HG03159 (cell line): ENCODE measurements around the gene CLK4.

Experiments
- ATAC-seq: cut with Tn5 transposase; IDR thresholded peaks from one replicate; pipeline ENCODE4 v1.9.1; 2021; ENCODE audit warnings: mild to moderate bottlenecking, moderate library complexity; ENCODE audit not compliant: unreplicated experiment

The CLK4 gene

GRCh38 chr5:178626484-178627258, at the start of gene CLK4:
TSS of gene CLK4 (minus strand) at chr5:178627050. CDS start at chr5:178623416, 3,634 bp downstream.
- ATAC-seq: peak; percentile 81

GRCh38 chr5:178675922-178676321, 49.1 kb upstream of the CLK4 start:
- ATAC-seq: no peak

DNA sequence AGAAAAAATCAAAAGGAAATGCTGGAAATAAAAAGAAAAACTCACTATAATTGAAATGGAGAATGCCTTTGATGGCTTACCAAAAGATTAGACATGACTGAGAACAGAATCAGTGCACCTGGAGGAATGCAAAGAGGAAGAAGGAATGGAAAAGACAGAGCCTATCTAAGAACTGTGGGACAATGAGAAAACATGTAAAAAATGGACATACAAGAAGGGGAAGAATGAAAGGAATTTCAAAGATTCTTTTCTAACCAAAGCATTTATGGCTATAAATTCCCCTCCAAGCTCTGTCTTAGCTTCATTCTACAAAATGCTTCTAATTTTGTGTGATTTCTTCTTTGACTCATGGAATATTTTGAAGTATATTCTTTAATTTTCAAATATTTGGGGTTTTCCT, 47.5 kb upstream of the CLK4 start:
- ATAC-seq: no peak

GRCh38 chr5:178673801-178674295, 47.0 kb upstream of the CLK4 start:
- no peak for ATAC-seq

- no peak for ATAC-seq
Measured at GRCh38 chr5:178672630-178673029, 45.8 kb upstream of the CLK4 start.

- no peak for ATAC-seq
Measured at GRCh38 chr5:178671602-178672144, 44.8 kb upstream of the CLK4 start.

- no peak for ATAC-seq
Measured at GRCh38 chr5:178670351-178670885, 43.6 kb upstream of the CLK4 start.

DNA sequence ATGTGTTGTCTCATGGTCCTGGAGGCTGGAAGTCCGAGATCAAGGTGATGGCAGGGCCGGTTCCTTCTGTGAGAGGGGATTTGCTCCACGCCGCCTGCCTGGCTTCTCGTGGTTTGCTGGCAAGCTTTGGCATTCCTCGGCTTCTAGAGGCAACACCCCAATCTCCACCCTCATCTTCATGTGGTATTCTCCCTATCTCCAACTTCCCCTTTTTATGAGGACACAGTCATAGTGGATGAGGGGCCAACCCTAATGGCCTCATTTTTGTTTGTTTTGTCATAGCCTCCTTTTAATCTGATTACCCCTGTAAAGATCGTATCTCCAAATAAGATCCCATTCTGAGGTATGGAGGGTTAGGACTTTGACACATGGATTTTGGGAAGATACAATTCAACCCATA, 41.7 kb upstream of the CLK4 start:
- no peak for ATAC-seq

- ATAC-seq: no peak
Measured at GRCh38 chr5:178667688-178668087, 40.8 kb upstream of the CLK4 start.

DNA sequence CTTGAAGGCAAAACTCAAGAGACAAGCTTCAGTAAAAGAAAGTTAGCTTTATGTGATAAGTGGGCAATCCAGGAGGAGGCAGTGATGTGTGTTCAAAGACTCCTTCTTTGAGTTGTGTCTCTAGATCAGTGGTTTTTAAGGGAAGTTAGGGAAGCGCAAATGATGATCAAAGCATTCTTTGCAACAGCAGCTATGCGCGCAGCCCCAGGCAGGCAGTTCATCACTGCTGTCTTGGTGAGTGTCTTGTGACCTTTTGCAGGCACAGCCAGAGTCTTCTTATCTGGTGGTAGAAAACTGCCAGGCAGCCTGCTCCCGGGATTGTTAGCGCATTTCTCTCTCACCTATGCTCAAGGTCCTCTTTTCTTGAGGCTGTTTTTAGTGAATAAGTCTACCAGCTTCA, 40.3 kb upstream of the CLK4 start:
- no peak for ATAC-seq

DNA sequence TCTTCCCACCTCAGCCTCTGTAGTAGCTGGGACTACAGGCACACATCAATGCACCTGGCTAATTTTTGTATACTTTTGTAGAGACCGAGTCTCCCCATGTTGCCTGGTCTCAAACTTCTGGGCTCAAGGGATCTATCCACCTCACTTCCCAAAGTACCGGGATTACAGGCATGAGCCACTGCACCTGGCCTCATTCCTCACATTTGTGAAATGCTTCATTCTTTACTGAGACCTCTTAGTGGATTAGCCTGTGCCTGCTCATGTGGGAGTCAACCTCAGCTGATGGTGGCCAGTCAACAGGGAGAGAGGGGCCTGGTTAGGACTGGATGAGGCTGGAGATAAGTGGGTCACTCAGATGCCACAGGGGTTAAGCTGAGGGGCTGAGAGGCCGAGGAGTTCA, 37.3 kb upstream of the CLK4 start:
- no peak for ATAC-seq

DNA sequence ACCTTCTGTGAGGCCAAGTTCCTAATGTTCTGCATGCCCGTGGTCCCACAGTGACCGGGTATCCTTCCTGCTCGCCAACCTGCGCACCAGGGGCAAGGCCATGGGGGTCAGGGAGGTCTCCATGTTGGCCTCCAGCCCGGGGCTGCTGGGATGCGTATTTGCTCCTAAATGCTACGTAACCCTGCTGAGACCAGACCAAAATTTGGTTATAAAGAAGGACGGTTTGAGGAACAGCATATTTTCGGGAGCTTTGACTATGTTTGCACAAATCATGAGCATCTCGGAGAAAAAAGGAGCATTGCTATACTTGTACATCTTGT, 35.7 kb upstream of the CLK4 start:
- ATAC-seq: no peak

DNA sequence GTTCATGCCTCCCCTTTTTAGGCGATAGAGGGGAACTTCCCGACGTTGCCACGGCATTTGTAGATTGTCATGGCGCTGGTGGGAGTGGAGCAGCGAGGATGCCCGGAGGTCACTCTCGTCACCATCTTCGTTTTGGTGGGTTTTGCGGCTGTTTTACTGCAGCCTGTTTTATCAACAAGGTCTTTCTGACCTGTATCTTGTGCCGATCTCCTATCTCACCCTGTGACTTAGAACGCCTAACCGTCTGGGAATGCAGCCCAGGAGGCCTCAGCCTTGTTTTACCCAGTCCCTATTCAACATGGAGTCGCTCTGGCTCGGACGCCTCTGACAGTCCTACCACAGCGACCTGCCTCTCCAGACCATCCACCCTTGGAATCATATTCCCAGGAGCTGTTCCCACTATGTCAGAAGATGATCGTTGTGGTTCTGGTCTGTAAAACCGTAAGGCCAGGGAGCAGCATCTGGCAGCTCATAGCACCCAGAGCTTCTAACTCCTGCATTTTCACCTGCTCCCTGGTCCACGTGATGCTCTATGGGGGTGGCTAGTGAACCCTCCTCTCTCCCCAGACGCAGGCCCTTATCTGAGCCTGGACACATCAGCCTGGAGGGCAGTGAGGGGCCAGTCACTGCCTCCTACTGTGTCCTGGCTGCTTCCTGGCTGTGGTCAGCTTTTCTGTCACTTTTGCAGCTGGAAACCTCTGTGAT, 35.1 kb upstream of the CLK4 start:
- no peak for ATAC-seq

DNA sequence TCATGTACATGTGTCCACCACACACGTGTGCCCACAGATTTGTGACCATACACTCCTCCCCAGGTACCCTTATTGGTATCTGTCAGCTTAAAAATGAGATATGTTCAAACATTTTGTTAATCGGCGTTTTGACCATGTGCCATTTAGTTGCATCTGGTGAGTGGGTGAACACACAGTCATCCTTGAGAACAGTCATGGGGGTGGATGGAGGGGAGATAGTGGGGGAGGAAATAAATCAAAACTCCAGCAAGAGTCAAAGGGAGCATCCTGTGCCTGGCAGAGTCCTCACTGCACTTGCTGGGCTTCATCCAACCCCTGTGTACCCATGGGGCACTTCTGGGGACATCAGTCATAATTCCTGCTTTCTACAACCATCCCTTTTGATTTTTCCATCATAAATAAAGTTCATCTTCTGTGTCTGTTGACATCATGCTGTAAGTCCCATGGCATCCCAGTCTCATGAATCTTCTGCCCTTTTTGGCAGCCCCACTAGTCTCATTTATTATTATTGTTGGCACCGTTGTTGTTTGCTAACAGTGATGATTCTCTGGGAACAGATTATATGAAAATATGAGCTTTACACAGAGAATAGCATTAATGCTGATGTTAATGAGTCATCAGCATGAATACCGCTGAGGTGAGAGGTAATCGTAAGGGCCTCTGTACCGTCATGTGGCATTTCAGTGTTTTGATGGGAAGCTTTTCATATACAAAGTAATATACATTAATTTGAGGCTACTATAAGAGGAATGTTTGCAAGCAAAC, 24.4 kb upstream of the CLK4 start:
- no peak for ATAC-seq

GRCh38 chr5:178650214-178650613, 23.4 kb upstream of the CLK4 start:
- no peak for ATAC-seq

DNA sequence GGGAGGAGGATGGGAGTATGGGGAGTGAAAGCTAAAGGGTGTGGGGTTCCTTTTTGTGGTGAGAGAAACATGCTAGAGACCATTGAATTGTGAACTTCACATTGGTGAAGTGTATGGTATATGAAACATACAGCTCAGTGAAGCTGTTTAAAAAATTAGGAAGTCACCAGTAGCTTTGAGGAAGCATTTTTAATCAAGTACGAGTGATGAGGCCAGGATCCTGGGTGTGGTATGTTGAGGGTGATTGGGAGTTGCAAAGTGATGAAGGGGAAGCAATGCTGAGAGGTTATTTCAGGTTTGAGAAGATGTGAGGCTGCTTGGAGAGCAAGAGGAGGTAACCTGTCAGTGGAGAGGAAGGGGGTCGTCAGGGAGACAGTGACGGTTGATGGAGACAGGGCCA, 22.7 kb upstream of the CLK4 start:
- no peak for ATAC-seq

- no peak for ATAC-seq
Measured at GRCh38 chr5:178644826-178645545, 18.1 kb upstream of the CLK4 start.

- no peak for ATAC-seq
Measured at GRCh38 chr5:178642351-178642909, 15.6 kb upstream of the CLK4 start.

- no peak for ATAC-seq
Measured at GRCh38 chr5:178641711-178642110, 14.9 kb upstream of the CLK4 start.
